Right lobe of liver (tissue), 6 donors: ENCODE measurements around the gene KCNJ4. TPM values are rescaled to one million over a fixed set of nuclear protein-coding genes. Genes with fewer than 3 reads are reported as not detected.

Experiments
- ATAC-seq, 4 donors: fragments of 200-7000 bp; cut with Tn5 transposase; one replicate each; pipeline ENCODE4 v1.9.1; 2020; ENCODE audit warnings: mild to moderate bottlenecking in 4 of 4, moderate library complexity in 4 of 4
- DNase-seq, 3 donors: peaks; one replicate each; pipeline ENCODE4 v3.0.0-alpha.2; 2020
- H3K27ac ChIP-seq, 3 donors: fragments of 200-600 bp; one replicate each; pipeline ENCODE4 v1.8.0; 2022
- H3K27me3 ChIP-seq, 2 donors: fragments of 200-600 bp; one replicate each; pipeline ENCODE4 v1.8.0; 2022
- H3K36me3 ChIP-seq, 4 donors: fragments of 200-600 bp; sonication (generic) in 1 of 4; one replicate each; pipeline versions ENCODE4 v1.5.1 to v1.8.0; 2017 to 2022; ENCODE audit warnings: control low read depth in 1 of 4
- H3K4me1 ChIP-seq, 4 donors: fragments of 200-600 bp; sonication (generic) in 1 of 4; one replicate each; pipeline versions ENCODE4 v1.5.1 to v1.8.0; 2017 to 2022; ENCODE audit warnings: control low read depth in 1 of 4
- H3K4me3 ChIP-seq, 3 donors: fragments of 200-600 bp; one replicate each; pipeline ENCODE4 v1.8.0; 2022
- H3K9me3 ChIP-seq, 4 donors: fragments of 200-600 bp; sonication (generic) in 1 of 4; one replicate each; pipeline versions ENCODE4 v1.5.1 to v1.8.0; 2017 to 2022; ENCODE audit warnings: control low read depth in 1 of 4
- CTCF ChIP-seq, 4 donors: fragments of 200-600 bp in 3 of 4; fragments of 450-650 bp in 1 of 4; IDR thresholded peaks; one replicate each; pipeline versions ENCODE4 v1.5.1 to v1.8.0; 2016 to 2022; ENCODE audit warnings: antibody characterized with exemption in 4 of 4, mild to moderate bottlenecking in 2 of 4
- POLR2A ChIP-seq: fragments of 450-650 bp; IDR thresholded peaks from one replicate; pipeline ENCODE4 v1.6.1; 2017; ENCODE audit warnings: antibody characterized with exemption, mild to moderate bottlenecking
- WGBS: methylation state at CpG from one replicate; pipeline ENCODE4 v1.1.6; 2018; ENCODE audit warnings: low coverage, low lambda C conversion rate; ENCODE audit not compliant: insufficient coverage; ENCODE audit errors: missing lambda C conversion rate; 5-methylcytosine and 5-hydroxymethylcytosine counted together
- intact Hi-C, 2 donors: fragments of 100-400 bp; cut with DNase I; formaldehyde crosslinking; loops; one replicate each; pipeline versions ENCODE4 v1.11.2 to v1.14.1; 2022
- total RNA-seq, 6 experiments: library from RNA; depleted of rRNA in 2 of 6; stranded (reverse); fragments of >200 nt in 2 of 6; fragmentation: NEBNext Ultra II Directional in 3 of 6; extraction: Animal tissue kit (Norgen Biotek cat#: 25700) in 3 of 6; gene quantifications; one replicate each; pipeline versions ENCODE4 v1.1.0 to v1.2.4, GENCODE V29; 2016 to 2023
- donor health status: DM: no; HTN: yes; CAD: no.
- donor health status: DM: no; HTN: no; CAD: no.
- donor health status: DM: no; HTN: no; CAD: no.
- donor health status: DM: no; HTN: yes; CAD: no.
- donor health status: DM: no; HTN: yes; CAD: no.

The KCNJ4 gene
- total RNA-seq, 6 experiments from 2014 or later: not detected

GRCh38 chr22:38456272-38456835 is 1.4 kb upstream of the KCNJ4 start:
- Histone ChIP-seq H3K36me3 (no peaks in the 10 kb centered on the region), H3K9me3 (no peaks in the 10 kb centered on the region), H3K4me1 (peaks cover 0 to 9% (median 0%) of the 10 kb centered on the region in 4 donors), H3K27ac (no peak overlapping the region), H3K27me3 (peaks cover 7% of the 10 kb centered on the region in 2 donors), H3K4me3 (no peak overlapping the region)
- TF ChIP-seq POLR2A: no peak
- no peak for ATAC-seq
- intact Hi-C loops: no loop called here
- WGBS: 59% methylated on average over 3 of the region's 17 CpGs
- no peak for DNase-seq

GRCh38 chr22:38455530-38456271 is 702 bp upstream of the KCNJ4 start:
- DNase-seq: no peak
- Histone ChIP-seq H3K4me1 (peaks cover 0 to 9% (median 0%) of the 10 kb centered on the region in 4 donors), H3K9me3 (no peaks in the 10 kb centered on the region), H3K36me3 (no peaks in the 10 kb centered on the region), H3K27ac (no peak overlapping the region), H3K27me3 (peaks cover 7% of the 10 kb centered on the region in 2 donors), H3K4me3 (peak overlapping the region in 1 of 3 donors; percentile 7)
- 0% methylated on average over 31 of the region's 90 CpGs for WGBS
- intact Hi-C loops: no loop called here
- TF ChIP-seq POLR2A: no peak
- ATAC-seq: no peak

GRCh38 chr22:38454353-38455075 is 485 bp downstream of the KCNJ4 start:
- no peak for DNase-seq

GRCh38 chr22:38453996-38454352 is 1.0 kb downstream of the KCNJ4 start:
- Histone ChIP-seq H3K4me3 (no peak overlapping the region), H3K27me3 (peaks cover 7% of the 10 kb centered on the region in 2 donors), H3K27ac (no peak overlapping the region), H3K4me1 (peaks cover 0 to 9% (median 0%) of the 10 kb centered on the region in 4 donors), H3K36me3 (no peaks in the 10 kb centered on the region), H3K9me3 (no peaks in the 10 kb centered on the region)
- no peak for ATAC-seq
- no peak for TF ChIP-seq POLR2A
- no peak for TF ChIP-seq CTCF (IDR thresholded peaks at IDR 0.05)
- no peak for DNase-seq
- 100% methylated on average over 1 of the region's 3 CpGs for WGBS
- intact Hi-C loops: no loop called here

More at GRCh38 chr22:38454353-38455075, 485 bp downstream of the KCNJ4 start:
- peak overlapping the region in 2 of 3 donors; percentile 18 to 41 for H3K4me3 ChIP-seq
- intact Hi-C loops: no loop called here
- WGBS: 24% methylated on average over 7 of the region's 67 CpGs
- no peak overlapping the region for H3K27ac ChIP-seq
- H3K27me3 ChIP-seq: peaks cover 7% of the 10 kb centered on the region in 2 donors
- no peak for TF ChIP-seq POLR2A
- no peak for TF ChIP-seq CTCF (IDR thresholded peaks at IDR 0.05)
- peaks cover 0 to 9% (median 0%) of the 10 kb centered on the region in 4 donors for H3K4me1 ChIP-seq
- peak; percentile 8 to 37 (median 27) for ATAC-seq
- H3K9me3 ChIP-seq: no peaks in the 10 kb centered on the region
- no peaks in the 10 kb centered on the region for H3K36me3 ChIP-seq

- peaks cover 0 to 9% (median 0%) of the 10 kb centered on the region in 4 donors for H3K4me1 ChIP-seq
- no peak for ATAC-seq
- no peak for TF ChIP-seq POLR2A
- TF ChIP-seq CTCF (IDR thresholded peaks at IDR 0.05): no peak
- 72% methylated on average over 11 of the region's 11 CpGs for WGBS
- H3K9me3 ChIP-seq: no peaks in the 10 kb centered on the region
- H3K36me3 ChIP-seq: no peaks in the 10 kb centered on the region
- intact Hi-C loops: no loop called here
- H3K27ac ChIP-seq: no peak overlapping the region
- peaks cover 7% of the 10 kb centered on the region in 2 donors for H3K27me3 ChIP-seq
- no peak overlapping the region for H3K4me3 ChIP-seq
- DNase-seq: no peak
These were observed 1.8 kb downstream of the KCNJ4 start for GRCh38 chr22:38453066-38453672.
